NOMO-1 treated with dmso at 0.1 percent for 144 hours (cell line): ENCODE data around the gene TTC33.
A peak's percentile ranks its signal among the peaks of the same experiment; 100 is the strongest.
"Not testable (repeated sequence)": the region's sequence is repeated elsewhere in the genome, so short reads cannot be mapped to it uniquely, and the experiment has no call there.

Experiments
- DNase-seq: peaks from one replicate; lab custom pipeline; 2025; ENCODE audit not compliant: unreplicated experiment; lab: John Stamatoyannopoulos, UW

The TTC33 gene, protein sequence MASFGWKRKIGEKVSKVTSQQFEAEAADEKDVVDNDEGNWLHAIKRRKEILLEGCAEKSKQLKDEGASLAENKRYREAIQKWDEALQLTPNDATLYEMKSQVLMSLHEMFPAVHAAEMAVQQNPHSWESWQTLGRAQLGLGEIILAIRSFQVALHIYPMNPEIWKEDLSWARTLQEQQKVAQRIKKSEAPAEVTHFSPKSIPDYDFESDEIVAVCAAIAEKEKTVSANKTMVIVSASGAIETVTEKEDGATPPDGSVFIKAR

DNA sequence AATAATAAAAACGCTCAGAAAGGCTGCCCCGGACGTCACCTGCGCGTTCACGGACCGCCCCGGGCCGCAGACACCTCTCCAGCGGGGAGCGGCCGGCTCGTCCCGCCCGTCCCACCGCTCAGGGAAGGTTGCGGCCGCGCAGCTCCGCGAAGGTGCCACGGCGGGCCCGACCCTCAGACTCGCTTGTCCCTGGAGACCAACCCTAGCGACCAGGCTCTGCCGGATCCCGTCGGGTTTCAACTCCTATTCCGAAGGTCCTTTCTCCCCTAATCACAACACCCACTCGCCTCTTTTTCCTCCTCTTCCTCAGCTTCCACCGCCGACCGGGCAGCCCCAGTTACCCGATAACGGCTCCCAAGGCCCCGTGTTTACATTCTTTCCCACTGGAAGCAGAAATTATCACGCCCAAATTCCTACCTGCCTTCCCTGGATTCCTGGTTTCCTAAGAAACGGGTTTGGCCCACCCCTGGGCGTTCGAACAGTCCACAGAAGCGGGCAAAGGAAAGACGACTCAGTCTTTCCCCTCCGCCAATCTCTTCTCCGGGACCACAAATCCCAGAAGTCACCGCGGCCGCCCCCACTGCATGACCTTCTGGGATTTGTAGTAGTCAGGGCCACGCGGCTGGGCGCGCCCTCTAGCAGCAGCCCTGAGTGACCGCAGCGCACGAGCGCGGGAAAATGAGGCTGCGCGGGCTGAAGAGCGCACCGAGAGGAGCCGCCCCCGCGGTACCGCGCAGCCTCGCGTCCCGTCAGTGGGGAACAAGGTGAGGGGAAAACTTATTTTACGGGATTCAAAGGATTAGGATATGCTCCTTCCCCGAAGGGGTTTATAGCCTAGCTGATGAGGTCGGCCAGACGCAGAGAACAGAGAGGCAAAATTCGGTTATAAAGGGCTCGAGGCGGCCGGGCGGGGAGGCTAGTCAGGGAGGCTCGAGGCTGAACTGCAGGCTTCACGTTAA lies at the start of gene TTC33:
Gene TTC33, minus strand, starts transcription at position 555 of the 959 bp plus-strand sequence. CDS start 8,943 bp downstream, outside the sequence.
- DNase-seq = peak; percentile 96

DNA sequence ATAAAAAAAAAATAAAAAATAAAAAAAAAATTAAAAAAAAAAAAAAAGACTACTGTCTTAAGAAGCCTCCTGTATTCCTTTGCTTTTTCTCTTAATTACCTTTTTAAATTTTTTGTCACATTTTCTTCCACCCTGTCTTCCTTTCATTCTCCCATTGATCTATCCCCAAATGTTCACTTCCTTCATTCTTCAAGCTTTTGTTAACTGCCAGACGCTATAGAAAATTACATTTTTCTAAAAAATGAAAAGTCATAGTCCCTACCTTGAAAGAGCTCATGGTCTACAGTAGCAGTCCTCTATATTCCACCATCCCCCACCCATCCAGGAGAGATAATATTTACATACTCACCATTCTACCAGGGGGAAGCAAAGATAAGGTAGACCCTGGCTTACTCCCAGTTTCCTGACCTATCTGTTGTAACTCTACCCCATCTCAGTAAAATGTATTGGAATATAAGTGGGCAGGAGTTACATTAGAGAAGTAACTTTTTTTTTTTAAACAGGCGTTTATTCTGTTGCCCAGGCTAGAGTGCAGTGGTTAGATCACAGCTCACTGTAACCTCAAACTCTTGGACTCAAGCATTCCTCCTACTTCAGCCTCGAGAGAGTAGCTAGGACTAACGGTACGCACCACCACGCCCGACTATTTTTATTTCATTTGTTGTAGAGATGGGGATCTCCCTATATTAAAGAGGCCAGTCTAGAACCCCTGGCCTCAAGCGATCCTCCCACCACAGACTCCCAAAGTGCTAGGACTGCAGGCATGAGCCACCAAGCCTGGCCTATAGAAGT lies 46.2 kb upstream of the TTC33 start:
- DNase-seq = no peak

DNA sequence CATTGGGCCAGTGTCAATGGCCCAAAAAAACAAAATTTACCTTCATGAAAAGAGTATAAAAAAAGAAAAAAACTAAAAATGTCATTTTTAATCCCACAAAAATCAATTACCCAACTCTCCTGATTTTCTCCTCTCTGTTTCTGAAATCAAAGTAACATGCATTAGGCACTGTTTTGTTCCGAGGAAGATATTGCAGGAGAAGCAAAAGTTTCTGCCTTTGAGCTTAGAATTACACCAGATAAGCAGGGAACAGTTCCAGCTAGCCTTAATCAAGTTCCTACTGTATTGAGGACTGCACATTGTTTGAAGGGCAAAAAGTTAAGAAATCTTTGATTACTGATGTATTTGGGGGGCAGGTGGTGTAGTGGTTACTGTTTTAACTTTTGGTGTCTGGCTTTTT lies 43.5 kb upstream of the TTC33 start:
- DNase-seq = no peak

DNA sequence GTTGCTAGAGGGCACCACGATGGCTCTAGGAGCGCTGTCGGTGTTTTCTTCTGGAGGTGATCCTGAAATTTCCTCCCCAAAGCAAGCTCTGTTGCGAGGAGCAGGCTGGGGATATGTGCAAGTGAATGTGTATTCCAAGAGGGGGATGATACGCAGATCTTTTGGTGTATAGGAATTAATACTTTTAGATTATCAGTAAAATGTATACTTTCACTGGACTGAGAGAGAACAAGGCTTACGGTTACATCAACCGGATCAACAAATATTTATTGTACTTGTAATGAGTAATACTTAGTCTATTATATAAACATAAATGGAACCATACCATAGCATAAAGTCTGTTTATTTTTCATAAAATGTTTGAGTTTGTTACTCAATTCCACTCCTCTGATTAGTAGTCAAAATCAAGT lies 43.0 kb upstream of the TTC33 start:
- no peak for DNase-seq

DNA sequence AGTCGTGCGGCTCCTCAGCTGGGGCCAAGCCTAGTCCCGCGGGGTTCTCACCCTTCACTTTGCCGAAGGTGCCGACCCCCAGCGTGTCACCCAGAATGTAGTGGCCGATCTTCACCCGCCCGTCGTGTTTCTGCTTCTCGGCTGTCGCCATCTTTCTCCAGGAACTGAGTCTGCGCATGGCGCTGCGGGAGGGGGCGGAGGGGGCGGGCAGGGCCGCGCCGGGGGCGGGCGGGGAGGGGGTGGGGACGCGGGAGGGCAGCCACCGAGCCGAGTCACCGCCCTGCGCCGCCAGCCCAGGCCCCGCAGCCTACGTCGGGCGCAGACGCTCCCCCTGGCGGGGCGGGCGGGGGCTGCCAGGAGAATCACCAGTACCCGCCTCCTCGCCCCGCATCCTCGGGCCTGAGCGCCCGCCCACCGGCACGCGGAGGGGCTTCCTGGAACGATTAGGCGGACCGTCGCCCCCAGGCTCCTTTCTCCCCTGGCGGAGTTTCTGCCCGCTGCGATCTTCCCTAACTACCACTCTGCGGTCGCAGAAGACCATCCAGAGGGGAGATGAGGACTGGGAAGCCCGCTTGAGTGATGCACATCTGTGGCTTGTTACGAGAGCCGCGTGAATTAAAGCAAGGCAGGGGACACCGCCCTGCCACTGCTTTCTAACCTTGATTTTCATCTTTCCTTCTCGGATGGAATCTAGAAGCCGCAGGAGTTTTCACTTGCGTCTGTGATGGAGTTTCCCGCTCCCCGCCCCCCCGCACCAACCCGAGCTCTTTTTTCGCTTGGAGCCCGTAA lies 42.4 kb upstream of the TTC33 start, which contains the start of gene PRKAA1:
Gene PRKAA1, minus strand, starts transcription at position 363 of the 789 bp plus-strand sequence. Its CDS starts 185 bp downstream, at position 178.
- DNase-seq = peak; percentile 98

DNA sequence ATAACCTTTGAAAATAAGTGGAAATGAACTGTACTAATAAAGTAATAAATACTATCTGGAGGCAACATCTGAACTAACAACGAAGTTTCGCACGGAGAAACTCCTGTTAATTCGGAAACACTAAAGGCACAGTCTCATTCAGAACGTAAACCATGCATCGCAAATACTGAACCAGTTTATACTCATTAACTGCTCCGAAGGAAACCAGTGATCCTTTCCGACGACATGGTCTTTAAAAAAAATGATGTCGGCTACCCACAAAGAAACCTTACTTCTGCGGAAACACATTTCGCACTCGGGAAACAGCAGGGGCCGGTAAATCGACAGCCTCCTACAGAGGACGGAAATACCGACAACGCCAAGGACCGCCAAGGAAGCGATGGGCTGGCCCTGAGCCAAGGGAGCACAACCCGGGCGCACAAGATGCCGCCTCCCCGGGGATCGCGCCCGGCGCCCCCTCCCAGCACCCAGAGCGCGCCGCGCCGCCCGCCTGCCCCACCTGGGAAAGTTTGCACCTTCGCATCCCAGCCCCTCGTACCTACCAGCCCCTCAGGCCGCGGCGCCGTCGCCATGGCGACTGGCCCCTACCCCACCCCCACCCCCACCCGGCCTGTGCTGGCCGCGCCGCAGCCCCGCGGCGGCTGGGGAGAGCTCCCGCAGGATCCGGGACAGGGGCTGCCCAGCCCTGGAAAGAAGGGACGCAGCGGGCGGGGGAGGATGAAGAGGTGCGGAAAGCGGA lies 41.7 kb upstream of the TTC33 start:
- DNase-seq = peak; percentile 58

DNA sequence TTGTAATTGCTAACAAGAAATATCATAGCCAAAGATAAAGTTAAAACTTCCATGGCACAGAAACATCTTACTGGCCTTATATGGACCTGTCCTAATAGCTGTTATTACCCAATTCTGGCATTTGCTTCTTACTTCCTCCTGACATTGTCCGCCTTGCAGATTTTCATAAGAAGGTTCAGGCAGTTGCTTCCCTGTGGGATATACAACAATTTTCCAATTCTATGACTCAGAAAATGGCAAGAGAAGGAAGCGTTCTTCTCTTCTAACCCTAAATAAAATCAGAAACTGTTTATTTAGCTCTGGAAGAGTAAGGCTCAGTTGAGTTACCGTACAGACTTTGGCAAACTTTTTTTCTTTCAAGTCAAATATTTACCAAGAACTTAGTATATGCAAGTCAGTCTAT lies 40.7 kb upstream of the TTC33 start:
- DNase-seq = peak; percentile 49

DNA sequence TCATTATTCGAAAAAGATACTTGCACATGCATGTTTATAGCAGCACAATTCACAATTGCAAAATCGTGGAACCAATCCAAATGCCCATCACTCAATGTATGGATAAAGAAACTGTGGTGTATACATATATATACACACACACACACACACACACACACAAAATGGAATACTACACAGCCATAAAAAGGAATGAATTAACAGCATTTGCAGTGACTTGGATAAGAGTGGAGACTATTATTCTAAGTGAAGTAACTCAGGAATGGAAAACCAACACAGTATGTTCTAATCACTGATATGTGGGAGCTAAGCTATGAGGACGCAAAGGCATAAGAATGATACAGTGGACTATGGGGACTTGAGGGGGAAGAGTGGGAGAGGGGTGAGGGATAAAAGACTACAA lies 39.1 kb upstream of the TTC33 start:
- not testable (repeated sequence) for DNase-seq

DNA sequence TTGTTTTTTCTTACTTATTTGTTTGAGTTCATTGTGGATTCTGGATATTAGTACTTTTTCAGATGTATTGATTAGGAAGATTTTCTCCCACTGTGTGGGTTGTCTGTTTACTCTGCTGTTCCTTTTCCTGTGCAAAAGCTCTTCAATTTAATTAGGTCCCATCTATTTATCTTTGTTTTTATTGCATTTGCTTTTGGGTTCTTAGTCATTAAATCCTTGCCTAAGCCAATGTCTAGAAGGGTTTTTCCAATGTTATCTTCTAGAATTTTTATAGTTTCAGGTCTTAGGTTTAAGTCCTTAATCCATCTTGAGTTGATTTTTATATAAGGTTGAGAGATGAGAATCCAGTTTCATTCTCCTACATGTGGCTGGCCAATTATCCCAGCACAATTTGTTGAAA lies 38.6 kb upstream of the TTC33 start:
- DNase-seq = not testable (repeated sequence)

DNA sequence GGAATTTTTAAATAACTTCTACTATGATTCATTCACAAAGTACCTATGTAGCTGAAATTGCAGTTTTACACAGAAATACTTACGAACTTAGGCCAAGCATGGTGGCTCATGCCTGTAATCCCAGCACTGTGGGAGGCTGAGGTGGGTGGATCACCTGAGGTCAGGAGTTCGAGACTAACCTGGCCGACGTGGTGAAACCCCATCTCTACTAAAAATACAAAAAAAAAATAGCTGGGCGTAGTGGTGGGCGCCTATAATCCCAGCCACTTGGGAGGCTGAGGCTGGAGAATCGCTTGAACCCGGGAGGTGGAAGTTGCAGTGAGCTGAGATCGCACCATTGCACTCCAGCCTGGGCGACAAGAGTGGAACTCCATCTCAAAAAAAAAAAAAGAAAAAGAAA lies 36.9 kb upstream of the TTC33 start:
- DNase-seq = not testable (repeated sequence)

DNA sequence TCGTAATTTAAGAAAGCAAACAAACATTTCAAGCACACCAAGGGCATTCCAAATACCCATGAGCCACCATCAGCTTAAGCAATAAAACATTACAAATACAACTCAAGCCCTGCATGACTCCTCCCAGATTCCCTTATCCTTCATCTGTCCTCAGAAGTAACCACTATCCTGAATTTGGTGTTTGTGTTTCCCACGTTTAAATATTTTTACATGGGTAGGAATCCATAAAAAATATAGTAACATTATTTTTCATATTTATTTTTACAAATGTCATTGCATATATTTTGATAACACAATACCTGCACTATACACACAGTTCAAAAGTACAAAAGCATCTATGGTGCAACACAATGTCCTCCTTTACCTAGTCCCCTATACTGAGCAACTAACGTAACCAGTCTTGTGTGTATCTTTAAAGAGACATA lies 36.0 kb upstream of the TTC33 start:
- DNase-seq = no peak

DNA sequence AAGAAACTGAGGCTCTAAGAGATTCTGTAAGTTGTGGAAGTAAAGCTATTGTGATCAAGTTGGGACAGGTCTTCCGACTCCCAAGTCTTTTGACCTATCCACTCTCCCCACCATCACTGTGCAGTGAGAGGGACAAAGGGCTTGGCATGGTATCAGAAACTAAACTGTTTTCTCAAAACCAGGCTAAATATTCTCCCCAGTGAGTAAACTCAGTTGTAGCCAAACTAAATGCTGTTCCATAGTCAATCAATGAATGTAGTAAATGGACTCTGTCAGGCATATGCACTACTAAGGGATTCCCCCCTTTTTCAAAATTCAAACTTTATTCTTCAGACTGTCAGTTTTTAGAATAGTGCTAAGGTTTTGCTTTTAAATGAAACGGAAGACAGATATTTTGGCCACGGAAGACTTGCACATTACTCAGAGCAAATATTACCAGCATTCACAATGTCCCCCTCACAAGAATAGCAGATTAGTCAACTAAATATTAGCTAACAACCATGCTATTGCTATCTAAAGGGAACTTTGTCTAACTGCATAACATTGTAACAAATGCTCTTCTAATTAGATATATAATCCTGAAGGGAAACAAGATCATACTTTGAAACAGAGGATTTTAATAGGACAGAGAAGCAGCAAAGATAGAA lies 35.3 kb upstream of the TTC33 start:
- DNase-seq = no peak

DNA sequence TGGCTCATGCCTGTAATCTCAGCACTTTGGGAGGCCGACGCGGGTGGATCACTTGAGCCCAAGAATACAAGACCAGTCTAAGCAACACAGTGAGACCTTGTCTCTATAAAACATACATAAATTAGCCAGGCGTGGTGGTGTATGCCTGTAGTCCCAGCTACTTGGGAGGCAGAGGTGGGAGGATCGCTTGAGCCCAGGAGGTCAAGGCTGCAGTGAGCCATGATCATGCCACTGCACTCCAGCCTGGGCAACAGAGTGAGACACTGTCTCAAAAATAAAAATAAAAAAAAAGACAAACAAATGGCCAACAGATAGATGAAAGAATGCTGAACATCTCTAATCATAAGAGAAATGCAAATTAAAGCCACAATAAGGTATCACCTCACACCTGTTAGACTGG lies 33.2 kb upstream of the TTC33 start:
- DNase-seq = not testable (repeated sequence)

DNA sequence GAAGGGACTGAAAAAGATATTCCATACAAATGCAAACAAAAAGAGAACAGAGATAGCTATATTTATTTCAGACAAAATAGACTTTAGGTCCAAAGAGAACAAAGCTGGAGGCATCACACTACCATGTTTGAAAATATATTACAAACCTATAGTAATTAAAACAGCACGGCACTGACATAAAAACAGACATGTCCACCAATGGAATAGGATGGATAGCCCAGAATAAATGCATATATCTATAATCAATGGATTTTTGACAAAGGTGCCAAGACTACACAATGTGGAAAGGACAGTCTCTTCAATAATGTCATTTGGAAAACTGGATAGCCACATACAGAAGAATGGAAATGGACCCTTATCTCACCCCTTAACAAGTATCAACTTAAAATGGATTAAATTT lies 32.2 kb upstream of the TTC33 start:
- no peak for DNase-seq

DNA sequence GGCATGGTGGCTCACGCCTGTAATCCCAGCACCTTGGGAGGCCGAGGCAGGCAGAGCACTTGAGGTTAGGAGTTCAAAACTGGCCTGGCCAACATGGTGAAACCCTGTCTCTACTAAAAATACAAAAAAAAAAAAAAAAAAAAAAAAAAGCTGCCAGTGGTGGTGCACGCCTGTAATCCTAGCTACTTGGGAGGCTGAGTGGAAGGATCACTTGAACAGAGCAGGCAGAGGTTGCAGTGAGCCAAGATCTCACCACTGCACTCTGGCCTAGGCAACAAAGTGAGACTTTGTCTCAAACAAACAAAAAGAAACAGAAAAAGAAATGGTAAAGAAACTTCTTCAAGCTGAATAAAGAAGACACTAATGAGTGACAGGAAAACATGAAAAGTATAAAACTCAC lies 30.9 kb upstream of the TTC33 start:
- DNase-seq = not testable (repeated sequence)

DNA sequence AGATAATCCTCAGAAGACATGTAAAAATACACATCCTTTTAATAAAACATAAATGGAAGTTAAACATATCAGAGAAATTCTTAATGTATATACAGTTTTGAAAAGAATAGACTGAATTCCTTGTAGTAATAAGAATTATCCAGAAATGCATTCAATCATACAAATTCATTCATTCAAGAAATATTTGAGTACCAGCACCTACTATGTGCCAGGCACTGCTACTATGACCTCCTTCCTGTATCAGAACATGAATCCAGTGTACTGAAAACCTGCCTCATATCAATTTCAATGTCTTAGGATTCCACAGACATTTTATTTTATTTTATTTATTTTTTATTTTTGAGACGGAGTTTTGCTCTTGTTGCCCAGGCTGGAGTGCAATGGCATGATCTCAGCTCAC lies 29.2 kb upstream of the TTC33 start:
- DNase-seq = no peak

DNA sequence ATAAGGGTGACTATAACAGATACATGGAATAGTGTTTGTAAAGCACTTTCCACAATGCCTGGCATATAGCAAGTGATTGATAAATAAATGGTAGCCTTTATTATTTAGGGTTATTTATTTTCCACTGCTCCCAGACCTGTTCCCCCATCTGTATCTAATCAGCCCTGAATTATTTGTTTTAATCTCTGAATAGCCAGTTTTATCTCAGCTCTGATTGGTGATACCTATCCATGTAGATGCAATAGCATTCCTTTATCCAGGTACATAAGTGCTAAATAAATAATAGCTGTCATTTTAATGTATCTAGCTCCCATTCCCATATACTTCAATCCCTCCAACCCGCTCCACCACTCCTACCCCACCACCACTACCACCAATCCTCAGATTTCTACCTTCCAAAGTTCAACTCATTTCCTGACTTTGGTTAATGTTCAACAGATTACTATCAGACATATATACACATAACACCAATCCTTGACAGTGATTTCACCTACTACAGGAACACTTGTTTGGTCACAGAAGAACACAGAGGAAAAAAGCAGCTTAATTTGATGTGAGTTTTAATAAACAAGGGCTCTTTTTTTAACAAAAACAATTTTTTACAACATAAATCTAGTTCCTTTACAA lies 28.4 kb upstream of the TTC33 start:
- DNase-seq = no peak

DNA sequence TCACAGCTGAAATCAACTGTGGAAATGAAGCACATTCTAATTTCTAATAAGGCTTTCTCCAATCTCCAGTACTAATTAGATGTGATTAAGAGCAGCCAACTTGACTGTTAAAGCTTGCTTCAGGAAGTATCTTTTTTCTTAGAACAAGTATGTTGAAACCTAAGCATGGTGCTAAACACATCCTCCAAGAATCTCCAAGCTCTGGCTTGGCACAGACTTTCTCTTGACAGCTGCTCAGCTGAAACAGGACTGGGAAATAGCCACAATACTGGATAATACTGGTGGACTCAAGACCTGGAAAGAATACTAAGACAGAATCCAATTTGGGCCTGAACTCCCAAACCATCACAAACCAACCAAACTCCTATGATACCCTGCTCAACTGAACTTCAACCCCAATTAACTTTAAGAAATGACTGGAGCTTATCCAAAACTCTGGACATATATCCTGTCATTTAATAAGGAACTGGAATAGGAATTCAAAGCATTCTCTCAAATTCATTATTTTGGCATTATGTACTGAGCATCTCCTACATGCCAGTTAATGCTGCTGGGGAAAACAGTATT lies 26.2 kb upstream of the TTC33 start:
- peak; percentile 15 for DNase-seq
